Measurements from ENCODE around the gene CCN5. TPM values are rescaled to one million over a fixed set of nuclear protein-coding genes. Genes with fewer than 3 reads are reported as not detected.

The CCN5 gene, protein sequence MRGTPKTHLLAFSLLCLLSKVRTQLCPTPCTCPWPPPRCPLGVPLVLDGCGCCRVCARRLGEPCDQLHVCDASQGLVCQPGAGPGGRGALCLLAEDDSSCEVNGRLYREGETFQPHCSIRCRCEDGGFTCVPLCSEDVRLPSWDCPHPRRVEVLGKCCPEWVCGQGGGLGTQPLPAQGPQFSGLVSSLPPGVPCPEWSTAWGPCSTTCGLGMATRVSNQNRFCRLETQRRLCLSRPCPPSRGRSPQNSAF
- total RNA-seq = not detected

DNA sequence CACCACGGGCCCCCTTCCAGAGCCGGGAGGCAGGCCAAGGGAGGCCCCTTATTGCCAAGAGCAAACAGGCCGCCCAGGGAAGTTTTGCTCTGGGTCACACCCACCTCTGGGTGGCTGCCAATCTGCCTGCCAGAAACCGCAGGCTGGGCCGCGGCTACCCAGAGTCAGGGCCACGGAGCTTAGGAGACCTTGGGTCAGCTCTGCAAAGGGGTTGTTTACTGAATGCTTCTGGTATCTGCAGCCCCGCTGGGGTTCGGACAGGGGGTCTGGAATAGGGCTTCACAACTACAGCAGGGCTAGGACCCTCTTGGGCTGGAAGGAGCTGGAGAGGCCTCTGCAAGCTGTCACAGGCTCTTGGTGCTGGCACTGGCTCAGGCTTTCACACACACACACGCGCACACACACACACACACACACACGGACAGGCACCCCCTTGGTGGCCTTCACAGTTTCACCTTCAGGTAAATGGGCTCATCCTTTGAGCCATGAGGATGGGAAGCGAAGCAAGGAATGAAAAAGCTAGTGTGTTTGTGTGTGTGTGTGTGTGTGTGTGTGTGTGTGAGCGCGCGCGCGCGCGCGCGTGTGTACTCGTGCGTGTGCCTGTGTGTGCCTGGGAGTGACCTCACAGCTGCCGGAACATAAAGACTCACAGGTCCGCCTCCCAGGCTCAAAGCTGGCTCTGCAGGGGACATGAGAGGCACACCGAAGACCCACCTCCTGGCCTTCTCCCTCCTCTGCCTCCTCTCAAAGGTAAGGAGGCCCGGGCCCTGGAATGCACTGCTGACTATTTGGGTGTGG, at the start of gene CCN5:
Gene CCN5, plus strand, starts transcription at position 669 of the 798 bp plus-strand sequence. Its CDS starts 22 bp downstream, at position 691.

GRCh38 chr20:44745598-44746366, 30.6 kb downstream of the CCN5 start, which contains the start of gene KCNK15:
KCNK15 (plus strand) TSS chr20:44745865; CDS start chr20:44745911, 46 bp downstream.

Other genes starting within 250 kb of the CCN5 start
- 20.3 TPM for gene TTPAL, start 239.5 kb upstream of the CCN5 start, total RNA-seq
- gene SERINC3, start 193.3 kb upstream of the CCN5 start, total RNA-seq = 116 TPM
- gene PKIG, start 132.8 kb upstream of the CCN5 start, total RNA-seq = 36.0 TPM
- gene ADA, start 63.7 kb upstream of the CCN5 start, total RNA-seq = 1.8 TPM
- gene KCNK15, start 30.5 kb downstream of the CCN5 start, total RNA-seq = not detected
- gene RIMS4, start 95.2 kb downstream of the CCN5 start, total RNA-seq = 48.2 TPM
- gene YWHAB, start 170.3 kb downstream of the CCN5 start, total RNA-seq = 281 TPM
- gene PABPC1L, start 194.7 kb downstream of the CCN5 start, total RNA-seq = 8.8 TPM
- 9.2 TPM for gene TOMM34, start 245.0 kb downstream of the CCN5 start, total RNA-seq